ENCODE measurements around the gene SLC27A4.

SLC27A4 gene

GRCh38 chr9:128372188-128372641, 31.9 kb downstream of the SLC27A4 start:
- Histone ChIP-seq H3K9me3 (ENCODE audit: severe bottlenecking) (no peaks in the 10 kb centered on the region), H3K4me1 (ENCODE audit: insufficient read depth, poor library complexity, severe bottlenecking) (peaks cover 3% of the 10 kb centered on the region), H3K36me3 (ENCODE audit: low read depth) (peaks cover 20% of the 10 kb centered on the region; the same call in 1 of the 2 replicates), H3K4me3 (ENCODE audit: severe bottlenecking) (peak overlapping the region; percentile 58), H3K27me3 (ENCODE audit: insufficient read depth, poor library complexity, severe bottlenecking) (no peaks in the 10 kb centered on the region), H3K27ac (ENCODE audit: poor library complexity, severe bottlenecking) (peak overlapping the region; percentile 62)
- TF ChIP-seq CTCF (IDR thresholded peaks at IDR 0.05; ENCODE audit: poor library complexity, severe bottlenecking), result no peak
- ATAC-seq (ENCODE audit: low read depth) (no peak), DNase-seq (ENCODE audit: low spot score) (no peak)

DNA sequence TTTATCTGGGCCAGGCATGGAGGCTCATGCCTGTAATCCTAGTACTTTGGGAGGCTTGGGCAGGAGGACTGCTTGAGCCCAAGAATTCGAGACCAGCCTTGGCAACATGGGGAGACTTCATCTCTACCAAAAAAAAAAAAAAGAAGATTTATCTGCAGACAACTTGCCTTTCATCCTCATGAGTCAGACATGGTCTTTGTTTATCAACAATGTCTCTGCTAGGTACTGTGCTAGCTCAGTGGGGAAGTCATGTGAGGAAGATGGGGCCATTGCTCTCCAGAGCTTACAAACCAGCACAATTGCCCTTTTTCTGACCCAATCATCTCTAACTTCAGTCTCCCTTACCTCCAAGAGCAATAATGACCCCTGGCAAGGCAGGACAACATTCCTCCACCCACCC, 32.5 kb downstream of the SLC27A4 start:
- no peaks in the 10 kb centered on the region for H3K27me3 ChIP-seq (ENCODE audit: insufficient read depth, poor library complexity, severe bottlenecking)
- TF ChIP-seq CTCF (IDR thresholded peaks at IDR 0.05; ENCODE audit: poor library complexity, severe bottlenecking), result no peak
- peaks cover 26% of the 10 kb centered on the region for H3K36me3 ChIP-seq (ENCODE audit: low read depth)
- DNase-seq (ENCODE audit: low spot score), result no peak
- no peaks in the 10 kb centered on the region for H3K9me3 ChIP-seq (ENCODE audit: severe bottlenecking)
- H3K27ac ChIP-seq (ENCODE audit: poor library complexity, severe bottlenecking), result peak overlapping the region; percentile 62
- H3K4me3 ChIP-seq (ENCODE audit: severe bottlenecking), result no peak overlapping the region
- H3K4me1 ChIP-seq (ENCODE audit: insufficient read depth, poor library complexity, severe bottlenecking), result peaks cover 3% of the 10 kb centered on the region
- no peak for ATAC-seq (ENCODE audit: low read depth)

DNA sequence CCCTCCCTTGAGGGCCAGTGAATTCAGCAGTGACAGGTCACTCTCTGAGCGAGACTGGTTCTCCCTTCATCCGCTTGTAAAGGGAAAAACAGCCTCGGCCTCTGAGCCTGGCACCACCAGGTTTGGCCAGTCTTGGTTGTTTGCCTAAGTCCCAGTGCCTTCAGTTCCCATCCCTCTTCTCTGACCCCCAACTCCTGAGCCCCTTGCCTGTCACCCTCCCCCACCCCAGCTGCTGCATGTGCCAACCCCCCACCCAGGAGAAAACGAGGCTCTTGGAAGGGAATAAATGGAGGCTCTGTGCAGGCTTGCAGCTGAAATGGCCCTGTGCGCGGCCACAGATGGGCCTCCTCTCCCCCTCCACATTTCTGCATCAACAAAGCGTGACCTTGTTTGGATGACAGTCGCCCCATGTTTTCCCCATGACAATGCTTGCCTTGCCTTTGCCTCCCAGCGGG, 33.9 kb downstream of the SLC27A4 start:
- DNase-seq (ENCODE audit: low spot score), result no peak
- ATAC-seq (ENCODE audit: low read depth), result no peak
- Histone ChIP-seq H3K27ac (ENCODE audit: poor library complexity, severe bottlenecking) (no peak overlapping the region), H3K4me3 (ENCODE audit: severe bottlenecking) (no peak overlapping the region), H3K4me1 (ENCODE audit: insufficient read depth, poor library complexity, severe bottlenecking) (peaks cover 3% of the 10 kb centered on the region), H3K27me3 (ENCODE audit: insufficient read depth, poor library complexity, severe bottlenecking) (no peaks in the 10 kb centered on the region), H3K36me3 (ENCODE audit: low read depth) (peaks cover 38% of the 10 kb centered on the region), H3K9me3 (ENCODE audit: severe bottlenecking) (no peaks in the 10 kb centered on the region)
- TF ChIP-seq CTCF (IDR thresholded peaks at IDR 0.05; ENCODE audit: poor library complexity, severe bottlenecking), result no peak

DNA sequence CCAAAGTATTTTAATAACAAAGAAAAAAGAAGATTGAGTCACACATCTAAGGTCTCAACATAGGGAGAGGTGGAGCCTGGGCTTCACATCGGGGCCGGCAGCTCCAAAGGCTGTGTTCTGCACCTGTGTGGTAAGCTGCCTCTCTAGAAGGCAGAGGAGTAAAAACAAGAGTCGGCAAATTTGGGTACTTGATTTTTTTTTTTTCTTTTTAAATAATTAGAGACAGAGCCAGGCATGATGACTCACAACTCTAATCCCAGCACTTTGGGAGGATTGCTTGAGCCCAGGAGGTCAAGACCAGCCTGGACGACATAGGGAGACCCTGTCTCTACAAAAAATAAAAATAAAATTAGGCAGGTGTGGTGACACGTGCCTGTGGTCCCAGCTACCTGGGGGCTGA, 35.5 kb downstream of the SLC27A4 start:
- Histone ChIP-seq H3K27me3 (ENCODE audit: insufficient read depth, poor library complexity, severe bottlenecking) (no peaks in the 10 kb centered on the region), H3K4me3 (ENCODE audit: severe bottlenecking) (no peak overlapping the region), H3K4me1 (ENCODE audit: insufficient read depth, poor library complexity, severe bottlenecking) (peaks cover 3% of the 10 kb centered on the region), H3K36me3 (ENCODE audit: low read depth) (peaks cover 45% of the 10 kb centered on the region), H3K9me3 (ENCODE audit: severe bottlenecking) (no peaks in the 10 kb centered on the region), H3K27ac (ENCODE audit: poor library complexity, severe bottlenecking) (no peak overlapping the region)
- DNase-seq (ENCODE audit: low spot score) (no peak), ATAC-seq (ENCODE audit: low read depth) (no peak)
- TF ChIP-seq CTCF (IDR thresholded peaks at IDR 0.05; ENCODE audit: poor library complexity, severe bottlenecking), result no peak

GRCh38 chr9:128382261-128382660, 41.9 kb downstream of the SLC27A4 start:
- Histone ChIP-seq H3K27ac (ENCODE audit: poor library complexity, severe bottlenecking) (no peak overlapping the region), H3K4me3 (ENCODE audit: severe bottlenecking) (no peak overlapping the region), H3K9me3 (ENCODE audit: severe bottlenecking) (no peaks in the 10 kb centered on the region), H3K27me3 (ENCODE audit: insufficient read depth, poor library complexity, severe bottlenecking) (no peaks in the 10 kb centered on the region), H3K4me1 (ENCODE audit: insufficient read depth, poor library complexity, severe bottlenecking) (no peaks in the 10 kb centered on the region), H3K36me3 (ENCODE audit: low read depth) (peaks cover 43% of the 10 kb centered on the region)
- ATAC-seq (ENCODE audit: low read depth) (no peak), DNase-seq (ENCODE audit: low spot score) (no peak)
- no peak for TF ChIP-seq CTCF (IDR thresholded peaks at IDR 0.05; ENCODE audit: poor library complexity, severe bottlenecking)

All from RWPE2 (cell line).